ENCODE data around the gene AP4E1. TPM values are rescaled to one million over a fixed set of nuclear protein-coding genes. Genes with fewer than 3 reads are reported as not detected.

AP4E1 gene
- total RNA-seq, 1 donor from 2014 or later = 4.4 TPM

Other genes starting within 250 kb of the AP4E1 start
- gene TRPM7, start 221.9 kb upstream of the AP4E1 start, total RNA-seq = 21.6 TPM
- 101 TPM for gene SPPL2A, start 143.0 kb upstream of the AP4E1 start, total RNA-seq
- gene TNFAIP8L3, start 186.2 kb downstream of the AP4E1 start, total RNA-seq = 1.1 TPM